ENCODE results near the gene LRRC75A.
"Not testable (repeated sequence)": the region's sequence is repeated elsewhere in the genome, so short reads cannot be mapped to it uniquely, and the experiment has no call there.

Gene LRRC75A

DNA sequence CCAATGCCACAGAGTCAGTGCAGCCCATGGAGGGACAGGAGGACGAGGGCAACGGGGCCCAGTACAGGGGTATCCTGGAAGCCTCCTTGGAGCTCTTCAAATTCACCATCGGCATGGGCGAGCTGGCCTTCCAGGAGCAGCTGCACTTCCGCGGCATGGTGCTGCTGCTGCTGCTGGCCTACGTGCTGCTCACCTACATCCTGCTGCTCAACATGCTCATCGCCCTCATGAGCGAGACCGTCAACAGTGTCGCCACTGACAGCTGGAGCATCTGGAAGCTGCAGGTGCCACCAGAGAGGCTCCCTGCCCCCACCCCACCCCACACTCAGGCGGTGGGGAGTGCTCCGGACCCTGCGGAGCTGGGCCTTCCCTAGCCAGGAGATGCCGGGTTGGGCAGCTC, 60.0 kb downstream of the LRRC75A start:
- no peak for DNase-seq (ENCODE audit: low read depth)

DNA sequence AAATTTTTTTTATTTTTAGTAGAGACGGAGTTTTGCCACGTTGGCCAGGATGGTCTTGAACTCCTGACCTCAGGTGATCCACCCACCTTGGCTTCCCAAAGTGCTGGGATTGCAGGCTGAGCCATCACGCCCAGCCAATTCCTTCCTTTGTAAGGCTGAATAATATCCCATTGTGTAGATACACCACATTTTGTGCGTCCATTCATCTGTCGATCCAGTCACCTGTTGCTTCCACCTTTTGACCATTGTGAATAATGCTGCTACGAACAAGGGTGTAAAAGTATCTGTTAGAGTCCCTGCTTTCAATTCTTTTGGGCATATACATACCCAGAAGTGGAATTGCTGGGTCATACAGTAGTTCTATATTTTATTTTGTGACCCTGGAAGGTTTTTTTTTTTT, 61.3 kb downstream of the LRRC75A start:
- no peak for DNase-seq (ENCODE audit: low read depth)

DNA sequence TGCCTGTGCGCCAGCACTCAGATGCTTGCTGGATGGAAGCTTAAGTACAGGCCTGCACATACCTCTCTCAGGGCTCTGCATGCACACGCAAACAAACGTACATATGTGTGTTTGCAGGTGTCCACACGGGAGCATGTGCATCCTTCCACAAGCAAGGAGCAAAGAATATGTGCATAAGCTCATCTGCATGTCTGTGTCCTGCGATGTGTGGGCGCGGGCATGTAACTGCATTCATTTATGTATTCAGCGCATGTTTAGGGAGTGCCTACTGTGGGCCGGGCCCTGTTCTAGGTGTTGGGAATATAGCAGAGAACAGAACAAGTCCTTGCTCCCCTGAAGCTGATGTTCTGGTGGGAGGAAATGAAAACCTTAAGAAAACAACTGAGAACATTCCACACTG, 62.9 kb downstream of the LRRC75A start:
- DNase-seq (ENCODE audit: low read depth): no peak

DNA sequence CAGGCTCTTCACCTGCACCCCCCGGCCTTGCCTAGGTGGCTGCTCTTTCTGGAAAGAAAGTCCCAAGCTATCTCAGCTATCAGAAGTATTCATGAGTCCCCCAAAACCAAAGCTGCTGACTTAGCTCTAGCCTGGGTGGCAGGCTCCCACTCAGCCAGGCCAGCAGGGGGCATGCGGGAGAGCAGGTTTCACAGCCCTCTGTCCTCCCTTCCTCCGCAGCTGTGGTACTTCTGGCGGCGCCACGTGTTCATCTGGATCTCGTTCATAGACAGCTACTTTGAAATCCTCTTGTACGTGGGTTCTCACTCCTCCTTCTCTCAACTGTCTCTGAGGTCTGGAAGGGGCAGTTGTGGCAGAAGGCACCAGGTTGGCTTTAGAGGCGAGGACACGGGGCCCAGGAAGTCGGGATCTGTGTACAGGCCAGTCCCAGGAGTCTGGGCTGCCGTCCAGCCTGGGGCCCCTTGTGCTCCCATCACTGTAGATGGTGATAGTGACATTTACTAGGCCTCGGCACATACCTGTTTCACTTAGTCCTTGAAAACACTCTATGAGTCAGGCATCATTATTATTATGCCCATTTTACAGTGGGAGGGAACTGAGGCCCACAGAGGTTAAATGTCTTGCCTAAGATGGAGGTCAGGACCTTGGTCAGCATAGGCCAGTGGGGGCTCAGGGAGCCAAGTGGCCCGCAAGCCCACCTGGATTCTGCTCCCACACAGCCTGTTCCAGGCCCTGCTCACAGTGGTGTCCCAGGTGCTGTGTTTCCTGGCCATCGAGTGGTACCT, 63.7 kb downstream of the LRRC75A start:
- no peak for DNase-seq (ENCODE audit: low read depth)

DNA sequence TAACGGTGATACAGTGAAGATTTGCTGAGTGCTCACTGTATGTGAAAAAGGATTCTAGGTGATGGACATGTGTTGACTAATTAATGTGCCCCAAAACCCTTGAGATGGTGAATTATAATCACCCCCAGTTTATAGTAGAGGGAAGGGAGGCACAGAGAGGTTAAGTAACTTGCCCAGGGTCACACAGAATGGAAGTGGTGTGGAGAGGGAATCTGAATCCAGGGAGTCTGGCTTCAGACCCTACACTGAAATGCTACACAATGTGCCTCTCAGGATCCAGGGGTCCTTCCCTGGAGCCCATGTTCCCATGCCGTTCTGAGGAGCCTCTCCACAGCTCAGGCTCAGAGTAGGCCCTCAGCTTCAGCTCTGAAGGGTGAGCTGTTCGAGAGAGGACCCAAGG, 65.0 kb downstream of the LRRC75A start:
- no peak for DNase-seq (ENCODE audit: low read depth)

DNA sequence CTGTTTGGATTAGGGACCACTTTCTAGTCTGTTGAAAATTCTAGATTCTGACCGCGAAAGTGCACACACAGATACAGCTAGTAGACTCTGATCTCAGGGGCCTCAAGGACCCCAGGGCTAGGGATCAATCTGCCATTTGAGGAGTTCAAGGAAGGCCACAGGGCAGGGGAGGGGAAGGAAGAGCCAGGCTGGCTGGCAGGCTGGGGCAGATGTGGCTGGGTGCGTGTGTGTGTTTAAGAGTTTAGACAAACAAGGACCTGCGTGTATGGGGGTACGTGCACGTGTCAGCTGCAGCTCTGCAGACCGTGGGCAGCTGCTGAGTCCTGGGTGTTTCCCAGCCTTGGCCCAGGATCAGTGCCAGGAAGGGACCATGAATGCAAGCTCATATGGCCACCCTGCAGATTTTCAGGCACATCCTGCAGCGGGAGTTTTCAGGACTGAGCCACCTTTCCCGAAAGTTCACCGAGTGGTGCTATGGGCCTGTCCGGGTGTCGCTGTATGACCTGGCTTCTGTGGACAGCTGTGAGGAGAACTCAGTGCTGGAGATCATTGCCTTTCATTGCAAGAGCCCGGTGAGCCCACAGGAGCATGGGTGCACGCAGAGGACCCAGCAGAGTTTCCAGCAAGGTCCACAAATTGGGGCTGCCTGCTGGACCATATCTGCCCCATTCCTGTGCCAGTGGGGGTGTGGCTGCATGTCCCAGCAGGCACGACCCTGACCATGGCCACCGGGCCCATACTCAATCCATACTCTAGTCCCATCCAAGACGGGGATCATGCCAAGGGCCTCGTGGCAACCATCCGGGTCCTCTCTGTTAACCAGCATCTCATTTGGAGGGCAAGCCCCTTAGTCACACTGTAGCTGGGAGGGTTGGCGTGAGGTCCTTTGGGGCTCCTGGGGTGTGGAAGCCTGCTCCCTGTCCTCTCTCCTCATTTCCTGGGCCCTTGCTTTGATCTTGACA, 66.0 kb downstream of the LRRC75A start:
- DNase-seq (ENCODE audit: low read depth): no peak

DNA sequence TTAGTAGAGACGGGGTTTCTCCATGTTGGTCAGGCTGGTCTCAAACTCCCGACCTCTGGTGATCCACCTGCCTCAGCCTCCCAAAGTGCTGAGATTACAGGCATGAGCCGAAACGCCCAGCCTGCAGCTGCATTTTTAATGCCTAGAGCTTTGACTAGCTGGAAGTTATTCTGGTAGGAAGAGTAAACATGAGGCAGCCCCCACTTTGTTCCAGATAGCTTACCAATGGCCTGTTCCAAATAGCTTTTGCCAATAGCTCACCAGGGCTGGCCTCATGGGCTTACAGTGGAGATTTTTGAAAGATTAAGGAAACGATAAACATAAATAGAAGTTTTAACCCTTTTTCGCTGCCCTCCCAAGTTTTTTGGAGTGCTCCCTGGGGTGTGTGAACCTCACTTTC, 66.8 kb downstream of the LRRC75A start:
- DNase-seq (ENCODE audit: low read depth): no peak

DNA sequence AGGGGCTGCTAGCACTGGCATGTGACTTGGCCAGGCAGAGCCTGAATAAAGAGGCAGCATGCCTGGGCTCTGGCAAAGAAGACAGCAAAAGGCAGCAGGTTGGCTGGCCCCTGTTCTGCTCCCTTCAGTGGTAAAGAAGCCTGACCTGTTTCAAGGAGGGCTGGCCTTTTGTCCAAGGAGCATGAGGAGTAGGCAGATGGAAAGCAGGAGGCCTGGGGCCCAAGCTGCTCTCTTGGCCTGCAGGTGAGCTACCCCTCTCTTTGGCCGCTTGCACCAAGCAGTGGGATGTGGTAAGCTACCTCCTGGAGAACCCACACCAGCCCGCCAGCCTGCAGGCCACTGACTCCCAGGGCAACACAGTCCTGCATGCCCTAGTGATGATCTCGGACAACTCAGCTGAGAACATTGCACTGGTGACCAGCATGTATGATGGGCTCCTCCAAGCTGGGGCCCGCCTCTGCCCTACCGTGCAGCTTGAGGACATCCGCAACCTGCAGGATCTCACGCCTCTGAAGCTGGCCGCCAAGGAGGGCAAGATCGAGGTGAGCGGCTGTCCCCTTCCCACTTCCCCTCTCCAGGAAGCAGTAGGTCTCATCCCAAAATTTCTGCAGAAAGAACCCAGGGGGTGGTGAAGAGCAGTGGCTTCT, 68.6 kb downstream of the LRRC75A start:
- no peak for DNase-seq (ENCODE audit: low read depth)

DNA sequence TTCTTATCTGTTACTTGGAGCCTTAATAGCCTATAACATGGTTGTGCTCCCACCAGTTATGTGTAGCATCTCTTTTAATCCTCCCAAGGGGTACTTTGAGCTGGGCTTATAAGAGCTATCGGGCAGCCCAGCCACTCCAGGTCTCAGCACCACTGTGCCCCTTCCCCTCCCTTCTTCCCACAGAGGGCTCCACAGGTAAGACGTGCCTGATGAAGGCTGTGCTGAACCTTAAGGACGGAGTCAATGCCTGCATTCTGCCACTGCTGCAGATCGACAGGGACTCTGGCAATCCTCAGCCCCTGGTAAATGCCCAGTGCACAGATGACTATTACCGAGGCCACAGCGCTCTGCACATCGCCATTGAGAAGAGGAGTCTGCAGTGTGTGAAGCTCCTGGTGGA, 69.6 kb downstream of the LRRC75A start:
- DNase-seq (ENCODE audit: low read depth): no peak

DNA sequence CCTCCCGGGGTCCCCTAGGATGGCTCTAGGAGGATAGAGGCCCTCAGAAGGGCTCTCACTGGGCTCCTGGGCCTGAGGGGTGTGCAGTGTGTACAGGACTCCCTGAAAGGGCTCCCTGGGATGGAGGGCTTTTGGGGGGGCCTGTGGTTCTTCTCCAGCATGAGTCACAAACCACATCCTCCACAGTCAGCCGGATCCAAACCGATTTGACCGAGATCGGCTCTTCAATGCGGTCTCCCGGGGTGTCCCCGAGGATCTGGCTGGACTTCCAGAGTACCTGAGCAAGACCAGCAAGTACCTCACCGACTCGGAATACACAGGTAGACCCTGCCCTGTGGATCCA, 72.1 kb downstream of the LRRC75A start:
- peak; percentile 24 for DNase-seq (ENCODE audit: low read depth)

DNA sequence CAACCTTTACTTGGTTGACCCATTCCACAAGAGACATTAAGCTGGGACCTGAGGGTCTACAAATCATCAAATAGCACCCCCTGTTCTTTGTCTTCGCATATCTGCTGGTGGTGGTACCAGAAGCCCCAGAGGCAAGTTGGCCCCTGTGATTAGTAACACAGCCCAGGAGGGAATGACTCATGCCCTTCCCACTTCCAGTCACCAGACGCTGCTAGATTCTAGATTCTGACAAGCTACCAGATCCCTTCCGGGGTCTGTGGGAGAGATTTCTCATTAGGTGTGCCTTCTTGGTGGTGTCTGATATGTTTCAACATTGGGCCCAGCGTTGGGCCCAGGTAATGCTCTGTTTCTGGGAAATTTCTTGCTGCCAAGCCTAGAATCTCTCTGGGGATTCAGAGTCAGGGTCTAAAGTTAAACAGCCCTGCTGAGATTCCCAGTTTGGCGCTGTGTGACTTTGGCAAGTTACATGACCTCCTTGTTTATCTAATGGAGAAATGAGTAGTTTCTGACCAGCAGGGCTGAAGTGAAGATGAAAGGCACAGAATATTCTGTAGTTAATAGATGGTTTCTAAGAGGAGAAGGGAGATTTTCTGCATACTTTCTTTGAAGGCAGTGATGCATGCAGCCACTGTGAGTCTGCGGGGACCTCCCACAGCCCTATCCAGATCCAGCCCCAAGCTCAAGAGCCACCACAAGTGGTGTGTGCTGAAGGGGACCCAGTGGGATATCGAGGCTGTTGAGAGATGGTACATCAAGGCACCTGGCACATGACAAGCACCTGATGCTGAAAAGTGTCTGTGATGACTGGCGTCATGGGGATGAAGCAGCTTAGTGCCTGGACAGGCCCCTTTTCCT, 72.7 kb downstream of the LRRC75A start:
- DNase-seq (ENCODE audit: low read depth): no peak

DNA sequence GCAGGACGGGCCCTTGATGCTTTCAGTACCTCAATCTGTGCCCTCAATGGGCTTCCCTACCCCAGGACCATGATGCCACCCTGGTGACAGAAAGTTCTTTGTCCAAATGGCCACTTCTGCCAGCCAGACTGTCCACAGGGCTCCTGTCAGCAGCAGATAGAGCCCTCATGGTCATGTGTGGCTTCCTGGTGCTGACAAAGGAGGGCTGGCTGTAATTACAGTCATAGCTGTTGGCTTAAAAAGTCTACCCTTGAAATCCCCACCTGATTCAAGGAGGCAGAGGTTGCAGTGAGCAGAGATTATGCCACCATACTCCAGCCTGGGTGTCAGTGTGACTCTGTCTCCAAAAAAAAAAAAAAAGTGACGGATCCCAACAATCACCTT, 73.3 kb downstream of the LRRC75A start:
- DNase-seq (ENCODE audit: low read depth): no peak

DNA sequence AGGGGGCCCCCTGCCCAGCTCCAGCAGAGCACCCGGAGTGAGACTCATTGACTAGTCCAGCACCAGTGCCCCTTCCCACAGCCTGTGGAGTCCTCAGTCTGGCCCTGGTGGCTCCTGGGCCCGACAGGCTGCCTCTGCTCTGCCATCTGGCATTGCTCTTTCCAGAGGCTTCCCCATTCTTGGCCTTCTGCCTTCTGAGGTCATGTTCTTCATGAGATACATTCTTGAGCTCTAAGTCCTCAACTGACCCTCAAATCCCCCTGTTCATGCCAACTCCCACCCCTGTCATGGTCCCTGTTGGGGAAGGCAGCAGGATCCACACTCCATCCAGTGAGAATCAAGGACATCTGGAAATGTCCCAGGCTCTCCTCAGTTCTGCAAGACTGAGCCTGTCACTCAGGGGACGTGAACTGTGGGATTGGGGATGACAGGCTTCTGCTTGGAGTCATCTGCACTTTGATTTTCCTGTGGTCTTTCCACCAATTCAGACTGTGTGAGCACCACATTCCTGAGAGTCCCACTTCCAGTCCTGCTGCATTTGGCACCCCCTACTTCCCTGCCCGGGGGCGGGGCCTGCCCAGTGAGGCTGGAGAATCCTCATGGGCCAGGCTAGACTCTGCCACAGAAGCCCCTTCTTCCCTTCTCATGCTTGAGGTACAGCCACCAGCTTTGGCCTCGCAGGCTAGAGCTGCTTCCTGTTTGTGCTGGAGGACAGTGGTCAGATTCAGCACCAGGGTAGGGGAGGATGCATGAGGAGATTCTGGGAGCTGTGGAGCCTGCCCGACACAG, 73.9 kb downstream of the LRRC75A start:
- no peak for DNase-seq (ENCODE audit: low read depth)

DNA sequence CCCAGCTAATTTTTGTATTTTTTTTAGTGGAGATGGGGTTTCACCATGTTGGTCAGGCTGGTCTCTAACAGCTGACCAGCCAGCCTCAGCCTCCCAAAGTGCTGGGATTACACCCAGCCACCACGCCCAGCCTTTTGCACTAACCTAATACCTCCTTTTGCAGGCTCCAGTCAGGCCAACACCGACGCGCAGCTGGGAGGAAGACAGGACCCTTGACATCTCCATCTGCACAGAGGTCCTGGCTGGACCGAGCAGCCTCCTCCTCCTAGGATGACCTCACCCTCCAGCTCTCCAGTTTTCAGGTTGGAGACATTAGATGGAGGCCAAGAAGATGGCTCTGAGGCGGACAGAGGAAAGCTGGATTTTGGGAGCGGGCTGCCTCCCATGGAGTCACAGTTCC, 74.6 kb downstream of the LRRC75A start:
- no peak for DNase-seq (ENCODE audit: low read depth)

DNA sequence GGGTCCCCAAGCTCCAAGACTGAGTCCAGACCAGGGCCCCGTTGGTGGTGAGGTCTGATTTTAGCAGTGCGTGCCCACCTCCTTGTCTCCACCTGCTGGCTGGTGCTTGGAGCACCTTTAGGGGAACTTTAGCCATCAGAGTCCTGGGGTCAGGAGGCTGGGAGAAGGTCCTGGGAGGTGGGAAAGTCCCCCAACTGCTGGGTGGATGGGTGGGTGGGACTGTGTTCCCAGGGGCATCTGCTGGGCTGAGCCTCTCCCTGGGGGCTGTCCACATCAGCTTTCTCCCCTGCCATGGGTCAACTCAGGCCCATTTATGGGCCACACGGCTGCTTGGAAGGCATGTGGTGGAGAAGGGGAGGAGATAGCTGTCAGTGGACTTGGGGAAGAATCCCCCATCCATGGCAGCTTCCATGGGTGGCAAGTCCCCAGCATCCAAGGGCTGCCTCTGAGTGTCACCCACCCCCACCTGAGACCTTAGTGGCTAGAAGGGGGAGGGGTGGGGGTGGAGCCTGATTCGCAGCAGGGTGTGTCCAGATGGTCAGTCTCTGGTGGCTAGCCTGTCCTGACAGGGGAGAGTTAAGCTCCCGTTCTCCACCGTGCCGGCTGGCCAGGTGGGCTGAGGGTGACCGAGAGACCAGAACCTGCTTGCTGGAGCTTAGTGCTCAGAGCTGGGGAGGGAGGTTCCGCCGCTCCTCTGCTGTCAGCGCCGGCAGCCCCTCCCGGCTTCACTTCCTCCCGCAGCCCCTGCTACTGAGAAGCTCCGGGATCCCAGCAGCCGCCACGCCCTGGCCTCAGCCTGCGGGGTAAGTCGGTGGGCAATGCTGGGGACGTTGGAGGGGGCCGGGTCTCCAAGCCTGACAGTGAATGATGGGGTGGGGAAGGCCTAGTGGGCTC, 76.7 kb downstream of the LRRC75A start, which contains the start of gene TRPV2:
Gene TRPV2, plus strand, starts transcription at position 541 of the 894 bp plus-strand sequence. CDS start 2,098 bp downstream, outside the sequence.
- DNase-seq (ENCODE audit: low read depth): peak; percentile 33

DNA sequence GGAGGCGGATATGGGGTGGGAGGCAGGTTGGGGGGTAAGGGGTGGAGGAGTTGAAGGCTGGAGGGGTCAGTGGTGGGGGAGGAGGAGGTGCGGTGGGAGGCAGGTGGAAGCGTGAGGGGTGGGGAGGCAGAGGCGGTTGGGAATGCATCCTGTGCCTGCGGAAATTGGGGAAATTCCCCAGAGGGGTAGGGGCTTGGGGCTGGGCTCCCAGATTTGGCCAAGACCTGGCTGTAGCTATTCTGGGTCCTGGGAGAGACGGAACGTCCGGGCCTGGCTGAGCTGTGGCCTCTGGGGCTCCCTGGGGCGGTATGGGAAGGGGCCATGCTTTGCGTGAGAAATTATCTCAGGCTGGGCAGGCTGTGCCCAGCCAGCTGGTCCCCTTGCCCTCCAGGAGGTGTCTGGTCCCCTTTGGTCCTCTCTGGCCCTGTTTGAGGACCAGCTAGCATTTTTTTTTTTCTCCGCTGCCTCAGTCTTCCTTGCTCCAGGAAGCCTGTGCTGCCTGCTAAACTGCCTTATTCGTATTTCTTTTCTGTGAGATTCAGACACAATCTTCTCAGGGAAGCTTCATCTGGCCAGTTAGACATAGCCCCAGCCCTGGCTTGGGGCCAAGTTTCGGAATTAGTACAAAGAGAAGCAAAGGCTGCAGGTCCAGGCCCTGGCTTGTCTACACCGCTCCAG, 83.9 kb downstream of the LRRC75A start:
- DNase-seq (ENCODE audit: low read depth): no peak

DNA sequence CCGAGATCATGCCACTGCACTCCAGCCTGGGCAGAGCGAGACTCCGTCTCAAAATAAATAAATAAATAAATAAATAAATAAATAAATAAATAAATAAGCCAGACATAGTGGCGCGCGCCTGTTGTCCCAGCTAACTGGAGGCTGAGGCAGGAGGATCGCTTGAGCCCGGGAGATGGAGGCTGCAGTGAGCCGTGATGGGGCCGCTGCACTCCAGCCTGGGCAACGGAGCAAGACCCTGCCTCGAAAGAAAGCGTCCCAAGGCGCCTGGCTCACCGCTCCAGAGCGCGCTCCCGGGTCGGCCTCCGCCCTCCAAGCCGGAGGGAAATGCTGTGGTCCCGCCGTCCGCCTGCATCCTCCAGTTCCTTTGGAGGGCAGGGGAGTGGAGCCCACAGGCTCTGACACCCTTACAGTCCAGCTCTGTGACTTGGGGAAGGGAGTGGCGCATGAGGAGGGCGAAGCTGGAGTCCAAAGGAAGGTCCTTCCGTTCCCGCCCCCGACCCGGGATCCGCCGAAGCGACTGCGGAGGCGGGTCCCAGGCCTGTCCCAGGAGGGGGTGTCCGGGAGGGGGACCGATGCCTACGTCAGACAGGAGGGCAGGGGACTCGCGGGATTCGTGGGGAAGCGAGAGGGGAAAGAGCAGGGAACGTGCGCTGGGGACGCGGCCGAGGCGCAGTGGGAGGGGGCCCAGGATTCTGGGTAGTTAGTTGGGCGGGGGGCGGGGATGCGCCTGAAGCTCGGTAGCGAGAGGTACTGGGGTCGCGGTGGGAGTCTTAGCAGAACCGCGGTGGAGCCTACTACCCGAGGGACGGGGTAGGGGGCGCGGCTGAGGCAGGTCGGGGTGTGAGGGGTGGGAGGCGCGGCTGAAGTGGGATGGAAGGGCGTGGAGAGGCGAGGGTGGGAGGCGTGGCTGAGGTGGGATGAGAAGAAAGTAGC, 85.0 kb downstream of the LRRC75A start:
- no peak for DNase-seq (ENCODE audit: low read depth)

DNA sequence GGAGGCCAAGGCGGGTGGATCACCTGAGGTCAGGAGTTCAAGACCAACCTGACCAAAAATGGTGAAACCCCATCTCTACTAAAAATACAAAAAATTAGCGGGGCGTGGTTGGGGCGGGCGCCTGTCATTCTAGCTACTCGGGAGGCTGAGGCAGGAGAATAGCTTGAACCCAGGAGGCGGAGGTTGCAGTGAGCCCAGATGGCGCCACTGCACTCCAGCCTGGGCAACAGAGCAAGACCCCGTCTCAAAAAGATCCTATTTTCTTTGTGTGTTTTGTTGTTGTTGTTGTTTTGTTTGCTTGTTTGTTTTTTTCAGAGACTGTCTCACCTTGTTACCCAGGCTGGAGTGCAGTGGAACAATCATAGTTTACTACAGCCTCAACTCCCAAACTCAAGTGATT, 88.1 kb downstream of the LRRC75A start:
- not testable (repeated sequence) for DNase-seq (ENCODE audit: low read depth)
